C4-2B (cell line): ENCODE results near the gene PPP1CC.
"Not testable (repeated sequence)": the region's sequence is repeated elsewhere in the genome, so short reads cannot be mapped to it uniquely, and the experiment has no call there.

Source experiments
- H3K27ac ChIP-seq: fragments of 450-650 bp; 2 replicates; pipeline ENCODE4 v1.5.1; 2017
- CTCF ChIP-seq: fragments of 450-650 bp; conservative IDR thresholded peaks from 2 replicates; pipeline ENCODE4 v1.5.1; 2017; ENCODE audit warnings: mild to moderate bottlenecking
- ZFX ChIP-seq: fragments of 450-650 bp; IDR thresholded peaks from 2 replicates; pipeline ENCODE4 v1.6.1; 2017

The PPP1CC gene

GRCh38 chr12:110780448-110780847, 37.8 kb upstream of the PPP1CC start:
- H3K27ac ChIP-seq: no peak overlapping the region
- TF ChIP-seq ZFX: no peak

- TF ChIP-seq CTCF (no peak), ZFX (no peak)
Observed at GRCh38 chr12:110778833-110779577, 36.3 kb upstream of the PPP1CC start.

GRCh38 chr12:110776410-110776809, 33.7 kb upstream of the PPP1CC start:
- no peak for TF ChIP-seq ZFX
- no peak for TF ChIP-seq CTCF
- no peak overlapping the region for H3K27ac ChIP-seq

More at GRCh38 chr12:110778833-110779577, 36.3 kb upstream of the PPP1CC start:
- H3K27ac ChIP-seq: no peak overlapping the region

- no peak for TF ChIP-seq ZFX
- TF ChIP-seq CTCF: no peak
- no peak overlapping the region for H3K27ac ChIP-seq
Observed at GRCh38 chr12:110775997-110776396, 33.3 kb upstream of the PPP1CC start.

- TF ChIP-seq ZFX (no peak), CTCF (no peak)
- no peak overlapping the region for H3K27ac ChIP-seq
Observed at GRCh38 chr12:110774824-110775223, 32.1 kb upstream of the PPP1CC start.

GRCh38 chr12:110768960-110769359, 26.3 kb upstream of the PPP1CC start:
- no peak for TF ChIP-seq CTCF
- TF ChIP-seq ZFX: no peak
- H3K27ac ChIP-seq: no peak overlapping the region

- TF ChIP-seq CTCF (no peak), ZFX (no peak)
- H3K27ac ChIP-seq: no peak overlapping the region
Observed at GRCh38 chr12:110767863-110768262, 25.2 kb upstream of the PPP1CC start.

GRCh38 chr12:110766311-110767154, 23.8 kb upstream of the PPP1CC start:
- TF ChIP-seq ZFX (no peak), CTCF (no peak)
- no peak overlapping the region for H3K27ac ChIP-seq

- H3K27ac ChIP-seq: not testable (repeated sequence)
Observed at GRCh38 chr12:110765572-110765971, 22.9 kb upstream of the PPP1CC start.
